Calu3 (cell line): ENCODE measurements around the gene ALG2. TPM values are rescaled to one million over a fixed set of nuclear protein-coding genes. Genes with fewer than 3 reads are reported as not detected.
A peak's percentile ranks its signal among the peaks of the same experiment; 100 is the strongest.

Source experiments
- Bru-seq: library from RNA; stranded (reverse); fragments of 400-500 nt; gene quantifications from one replicate; lab custom pipeline; 2021; lab: Mats Ljungman, UMichigan
- BruChase-seq, 2 experiments: library from RNA; stranded (reverse); fragments of 400-500 nt; gene quantifications; one replicate each; lab custom pipeline; 2021; lab: Mats Ljungman, UMichigan
- BruUV-seq: library from RNA; stranded (reverse); fragments of 400-500 nt; replicated peaks from 2 replicates; lab custom pipeline; 2021; lab: Mats Ljungman, UMichigan
- CTCF ChIA-PET: fragments of 300-600 bp; sonication (Branson Sonifier 250); formaldehyde crosslinking; loops from one replicate; lab custom pipeline; 2022; ENCODE audit warnings: antibody characterized with exemption; lab: Charles Lee
- DNase-seq: peaks from one replicate; pipeline ENCODE4 v3.0.0; 2022
- H3K27ac Mint-ChIP-seq: one replicate; pipeline ENCODE4 v1.8.0; 2022; ENCODE audit warnings: mixed read lengths; ENCODE audit not compliant: unreplicated experiment
- H3K27me3 Mint-ChIP-seq: one replicate; pipeline ENCODE4 v1.8.0; 2022; ENCODE audit warnings: mixed read lengths; ENCODE audit not compliant: unreplicated experiment
- H3K36me3 Mint-ChIP-seq: one replicate; pipeline ENCODE4 v1.8.0; 2022; ENCODE audit warnings: mild to moderate bottlenecking, moderate library complexity, mixed read lengths; ENCODE audit not compliant: insufficient read depth, unreplicated experiment
- H3K4me1 Mint-ChIP-seq: one replicate; pipeline ENCODE4 v1.8.0; 2022; ENCODE audit warnings: mild to moderate bottlenecking, low read depth, mixed read lengths; ENCODE audit not compliant: unreplicated experiment
- H3K4me3 Mint-ChIP-seq: one replicate; pipeline ENCODE4 v1.8.0; 2022; ENCODE audit warnings: mild to moderate bottlenecking, low read depth, moderate library complexity, mixed read lengths; ENCODE audit not compliant: unreplicated experiment
- H3K9me3 Mint-ChIP-seq: one replicate; pipeline ENCODE4 v1.8.0; 2022; ENCODE audit warnings: low read depth, mixed read lengths; ENCODE audit not compliant: unreplicated experiment
- CTCF ChIP-seq: fragments of 200-600 bp; IDR thresholded peaks from one replicate; pipeline ENCODE4 v1.8.0; 2022; ENCODE audit warnings: antibody characterized with exemption; ENCODE audit not compliant: unreplicated experiment
- intact Hi-C: fragments of 100-400 bp; cut with micrococcal nuclease; formaldehyde crosslinking; loops from one replicate; pipeline ENCODE4 v1.10.0; 2022; ENCODE audit not compliant: unreplicated experiment
- long read RNA-seq: library from polyadenylated mRNA; stranded (forward); transcript quantifications from one replicate; pipeline ENCODE4 v2.0.0, GENCODE V29; 2022
- total RNA-seq: library from RNA; stranded (reverse); gene quantifications from 2 replicates; pipeline ENCODE4 v1.2.3, GENCODE V29; 2022

Gene ALG2, protein sequence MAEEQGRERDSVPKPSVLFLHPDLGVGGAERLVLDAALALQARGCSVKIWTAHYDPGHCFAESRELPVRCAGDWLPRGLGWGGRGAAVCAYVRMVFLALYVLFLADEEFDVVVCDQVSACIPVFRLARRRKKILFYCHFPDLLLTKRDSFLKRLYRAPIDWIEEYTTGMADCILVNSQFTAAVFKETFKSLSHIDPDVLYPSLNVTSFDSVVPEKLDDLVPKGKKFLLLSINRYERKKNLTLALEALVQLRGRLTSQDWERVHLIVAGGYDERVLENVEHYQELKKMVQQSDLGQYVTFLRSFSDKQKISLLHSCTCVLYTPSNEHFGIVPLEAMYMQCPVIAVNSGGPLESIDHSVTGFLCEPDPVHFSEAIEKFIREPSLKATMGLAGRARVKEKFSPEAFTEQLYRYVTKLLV
- 27.0 and 27.1 TPM in 2 replicates for total RNA-seq
- Bru-seq, nascent RNA: percentile 82 among the genes with signal in this experiment
- percentile 80 among the genes with signal in this experiment for BruChase-seq, experiment 1, labeled RNA remaining after a 6-hour chase
- percentile 92 among the genes with signal in this experiment for BruChase-seq, experiment 2, labeled RNA remaining after a 2-hour chase
- long read RNA-seq, transcript ALG2-203 (2 exons, 1,880 nt): major isoform, 21 of 40 reads
- long read RNA-seq, transcript ALG2-201 (3 exons, 2,966 nt): minor isoform, 13 of 40 reads
- long read RNA-seq, partial matches to known transcripts: 0 of 40 reads
- long read RNA-seq, other reads (novel, unspliced or antisense): 5 of 40 reads

GRCh38 chr9:99221621-99222415, at the start of gene ALG2, which contains the start of gene SEC61B:
TSS of gene ALG2 (minus strand) at chr9:99221942. CDS start at chr9:99221894, 48 bp downstream.
TSS of gene SEC61B (plus strand) at chr9:99222282. CDS start at chr9:99222364, 82 bp downstream.
- Mint-ChIP-seq H3K4me1 (peaks cover 15% of the 10 kb centered on the region), H3K9me3 (no peaks in the 10 kb centered on the region), H3K4me3 (peak within 1 kb of the TSS; percentile 100), H3K27ac (peak within 1 kb of the TSS; percentile 98), H3K27me3 (no peaks in the 10 kb centered on the region), H3K36me3 (peaks cover 38% of the 10 kb centered on the region)
- no peak for TF ChIP-seq CTCF
- BruUV-seq: no TSS peak
- intact Hi-C loops: no loop called here
- CTCF ChIA-PET: interaction anchor here (0.6 to 1.3 kb wide), 2 partner anchors 10 to 977 kb away, joined by 5 to 7 read pairs; no protein-coding TSS in a partner anchor
- DNase-seq: peak; percentile 88

DNA sequence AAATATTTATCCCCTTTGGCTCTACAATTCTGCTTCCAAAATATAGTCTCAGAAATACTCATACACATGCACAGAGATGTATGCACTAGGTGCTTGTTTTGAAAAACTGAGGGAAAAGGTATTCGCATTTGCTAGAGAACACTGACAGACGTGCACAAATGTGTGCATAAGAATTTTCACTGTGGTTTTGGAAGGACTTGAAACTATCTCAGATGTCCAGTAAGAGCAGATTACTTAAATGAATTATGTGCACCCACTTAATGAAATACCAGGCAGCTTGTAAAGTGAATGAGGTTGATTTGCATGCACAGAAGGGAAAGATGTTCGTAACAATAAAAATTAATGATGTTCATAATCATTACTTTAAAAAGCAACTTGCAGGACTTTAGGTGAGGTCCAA, 48.7 kb upstream of the ALG2 start:
- H3K27ac Mint-ChIP-seq: no peak overlapping the region
- peaks cover 23% of the 10 kb centered on the region for H3K4me1 Mint-ChIP-seq
- CTCF ChIA-PET: no interaction called here
- H3K9me3 Mint-ChIP-seq: no peaks in the 10 kb centered on the region
- intact Hi-C loops: loop anchor here (10.0 kb wide), 1 partner anchor 64 kb away; no protein-coding TSS in a partner anchor
- BruUV-seq: no TSS peak
- no peak for DNase-seq
- TF ChIP-seq CTCF: no peak
- no peak overlapping the region for H3K4me3 Mint-ChIP-seq
- H3K27me3 Mint-ChIP-seq: no peaks in the 10 kb centered on the region
- H3K36me3 Mint-ChIP-seq: no peaks in the 10 kb centered on the region

GRCh38 chr9:99269416-99269815, 47.7 kb upstream of the ALG2 start:
- H3K4me3 Mint-ChIP-seq: no peak overlapping the region
- CTCF ChIA-PET: no interaction called here
- intact Hi-C loops: loop anchor here (10.0 kb wide), 1 partner anchor 535 kb away; no protein-coding TSS in a partner anchor
- no peaks in the 10 kb centered on the region for H3K9me3 Mint-ChIP-seq
- H3K4me1 Mint-ChIP-seq: peaks cover 23% of the 10 kb centered on the region
- H3K36me3 Mint-ChIP-seq: no peaks in the 10 kb centered on the region
- no peak for TF ChIP-seq CTCF
- H3K27ac Mint-ChIP-seq: no peak overlapping the region
- no peak for DNase-seq
- BruUV-seq: no TSS peak
- H3K27me3 Mint-ChIP-seq: no peaks in the 10 kb centered on the region
